Peyer's patch (tissue), 4 donors: ENCODE data around the gene ERC2. TPM values are rescaled to one million over a fixed set of nuclear protein-coding genes. Genes with fewer than 3 reads are reported as not detected.

Experiments used
- DNase-seq, 3 donors: peaks; one replicate each; pipeline ENCODE4 v3.0.0-alpha.2; 2017 to 2019
- H3K27ac ChIP-seq, 4 donors: fragments of 200-600 bp; sonication (generic); one replicate each; pipeline ENCODE4 v1.5.1; 2016 to 2019
- H3K27me3 ChIP-seq, 2 donors: fragments of 200-600 bp; sonication (generic); one replicate each; pipeline ENCODE4 v1.5.1; 2019
- H3K36me3 ChIP-seq, 3 donors: fragments of 200-600 bp; sonication (generic); one replicate each; pipeline ENCODE4 v1.5.1; 2016 to 2019
- H3K4me1 ChIP-seq, 4 donors: fragments of 200-600 bp; sonication (generic); one replicate each; pipeline ENCODE4 v1.5.1; 2016 to 2019
- H3K4me3 ChIP-seq, 4 donors: fragments of 200-600 bp; sonication (generic); 1 replicate in 3 of 4; 2 replicates in 1 of 4; pipeline ENCODE4 v1.5.1; 2016 to 2019; ENCODE audit warnings: mild to moderate bottlenecking in 1 of 4
- H3K9me3 ChIP-seq, 4 donors: fragments of 200-600 bp; sonication (generic); one replicate each; pipeline ENCODE4 v1.5.1; 2016 to 2019; ENCODE audit warnings: mild to moderate bottlenecking in 1 of 4
- CTCF ChIP-seq, 6 experiments: fragments of 450-650 bp in 4 of 6; fragments of 200-600 bp in 2 of 6; sonication (generic) in 1 of 6; IDR thresholded peaks; one replicate each; pipeline ENCODE4 v1.5.1; 2017 to 2019; ENCODE audit warnings: antibody characterized with exemption in 6 of 6, mild to moderate bottlenecking in 3 of 6, moderate library complexity in 1 of 6
- POLR2A ChIP-seq, 2 donors: fragments of 450-650 bp; IDR thresholded peaks; one replicate each; pipeline ENCODE4 v1.5.1; 2017; ENCODE audit warnings: antibody characterized with exemption in 2 of 2, mild to moderate bottlenecking in 2 of 2, moderate library complexity in 2 of 2
- total RNA-seq, 4 donors: library from RNA; depleted of rRNA; stranded (reverse); fragments of >200 nt; gene quantifications; one replicate each; pipeline ENCODE4 v1.1.0, GENCODE V29; 2016

The ERC2 gene
- total RNA-seq, 4 donors from 2014 or later = 0.18 to 0.83 TPM; not detected in 2

DNA sequence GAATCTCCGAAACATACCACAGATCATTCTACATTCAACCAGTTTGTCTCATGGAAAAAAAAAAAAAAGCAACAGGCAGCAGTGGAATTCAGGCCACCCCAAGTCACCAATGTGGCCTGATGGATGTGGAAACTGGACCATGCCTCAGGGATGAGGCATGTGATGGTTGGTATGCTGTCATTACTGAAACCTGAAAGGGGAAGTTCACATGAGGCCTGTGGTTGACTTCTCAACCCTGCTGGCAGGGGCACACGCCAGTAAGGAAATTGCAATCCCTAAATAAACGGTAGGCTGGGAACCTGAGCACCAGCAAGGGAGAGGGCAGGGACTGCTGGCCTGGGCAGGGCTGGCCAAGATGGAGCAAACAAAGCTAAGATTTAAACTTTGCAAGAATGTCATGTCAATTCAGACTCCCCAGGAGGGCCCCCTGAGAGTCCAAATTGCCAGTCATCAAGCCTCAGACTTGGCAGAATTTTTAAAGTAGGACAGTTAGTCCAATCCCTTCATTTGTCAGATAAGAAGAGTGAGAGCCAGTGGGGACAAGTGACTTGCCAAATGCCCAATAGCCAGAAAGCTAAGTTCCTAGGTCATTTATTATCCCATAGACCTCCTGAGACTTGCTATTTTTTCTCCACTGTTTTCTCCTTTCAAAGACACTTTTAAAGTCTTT is 310.4 kb downstream of the ERC2 start:
- DNase-seq = no peak
- Histone ChIP-seq H3K27me3 (no peaks in the 10 kb centered on the region), H3K27ac (no peak overlapping the region), H3K4me3 (no peak overlapping the region), H3K4me1 (no peaks in the 10 kb centered on the region), H3K9me3 (no peaks in the 10 kb centered on the region), H3K36me3 (no peaks in the 10 kb centered on the region)
- TF ChIP-seq CTCF (IDR thresholded peaks at IDR 0.05) (no peak), POLR2A (IDR thresholded peaks at IDR 0.05) (no peak)

- Histone ChIP-seq H3K27me3 (no peaks in the 10 kb centered on the region), H3K27ac (no peak overlapping the region), H3K9me3 (no peaks in the 10 kb centered on the region), H3K4me1 (no peaks in the 10 kb centered on the region), H3K36me3 (no peaks in the 10 kb centered on the region), H3K4me3 (no peak overlapping the region)
- DNase-seq = no peak
- TF ChIP-seq CTCF (IDR thresholded peaks at IDR 0.05) = no peak
- no peak for TF ChIP-seq POLR2A (IDR thresholded peaks at IDR 0.05)
These were observed 314.0 kb downstream of the ERC2 start for GRCh38 chr3:56154297-56154696.

DNA sequence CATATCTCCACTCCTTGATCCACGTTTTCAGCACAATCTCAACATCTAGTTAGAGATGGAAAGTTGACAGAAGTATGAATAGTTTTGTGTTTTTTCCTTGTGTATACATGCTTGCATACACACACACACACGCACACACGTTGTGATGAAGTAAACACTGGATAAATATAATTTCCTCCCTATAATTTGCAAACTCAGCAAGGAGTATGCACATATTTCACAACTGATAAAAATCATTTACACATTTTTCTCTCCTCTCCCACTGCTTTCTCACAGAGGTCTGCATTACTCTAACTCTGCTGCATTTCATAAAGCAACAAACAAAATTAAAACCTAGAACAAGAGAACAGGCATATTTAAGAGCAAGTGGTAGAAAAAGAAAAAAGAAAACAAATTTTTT is 320.9 kb downstream of the ERC2 start:
- TF ChIP-seq POLR2A (IDR thresholded peaks at IDR 0.05) (no peak), CTCF (IDR thresholded peaks at IDR 0.05) (no peak)
- Histone ChIP-seq H3K4me3 (no peak overlapping the region), H3K36me3 (no peaks in the 10 kb centered on the region), H3K27me3 (no peaks in the 10 kb centered on the region), H3K9me3 (no peaks in the 10 kb centered on the region), H3K27ac (no peak overlapping the region), H3K4me1 (no peaks in the 10 kb centered on the region)
- DNase-seq = no peak

GRCh38 chr3:56145410-56145809 is 322.9 kb downstream of the ERC2 start:
- Histone ChIP-seq H3K36me3 (no peaks in the 10 kb centered on the region), H3K4me3 (no peak overlapping the region), H3K4me1 (no peaks in the 10 kb centered on the region), H3K27ac (no peak overlapping the region), H3K27me3 (no peaks in the 10 kb centered on the region), H3K9me3 (no peaks in the 10 kb centered on the region)
- DNase-seq = no peak
- TF ChIP-seq POLR2A (IDR thresholded peaks at IDR 0.05) (no peak), CTCF (IDR thresholded peaks at IDR 0.05) (no peak)

GRCh38 chr3:56144805-56145204 is 323.5 kb downstream of the ERC2 start:
- Histone ChIP-seq H3K36me3 (no peaks in the 10 kb centered on the region), H3K27ac (no peak overlapping the region), H3K4me3 (no peak overlapping the region), H3K4me1 (no peaks in the 10 kb centered on the region), H3K27me3 (no peaks in the 10 kb centered on the region), H3K9me3 (no peaks in the 10 kb centered on the region)
- DNase-seq = no peak
- TF ChIP-seq CTCF (IDR thresholded peaks at IDR 0.05) (no peak), POLR2A (IDR thresholded peaks at IDR 0.05) (no peak)

GRCh38 chr3:56137415-56137814 is 330.9 kb downstream of the ERC2 start:
- Histone ChIP-seq H3K27ac (no peak overlapping the region), H3K4me3 (no peak overlapping the region), H3K36me3 (no peaks in the 10 kb centered on the region), H3K4me1 (no peaks in the 10 kb centered on the region), H3K27me3 (no peaks in the 10 kb centered on the region), H3K9me3 (no peaks in the 10 kb centered on the region)
- DNase-seq = no peak
- TF ChIP-seq POLR2A (IDR thresholded peaks at IDR 0.05) = no peak
